GM18873 (cell line): ENCODE results near the gene MEG3.
"Not testable (repeated sequence)": the region's sequence is repeated elsewhere in the genome, so short reads cannot be mapped to it uniquely, and the experiment has no call there.

Experiments
- ATAC-seq: cut with Tn5 transposase; IDR thresholded peaks from one replicate; pipeline ENCODE4 v1.9.1; 2021; ENCODE audit warnings: mild to moderate bottlenecking, moderate library complexity, moderate number of reproducible peaks; ENCODE audit not compliant: unreplicated experiment, low FRiP score

MEG3 gene

GRCh38 chr14:100813291-100813690 is 12.6 kb upstream of the MEG3 start:
- ATAC-seq: no peak

- ATAC-seq: no peak
Measured at GRCh38 chr14:100815478-100816285, 10.2 kb upstream of the MEG3 start.

- ATAC-seq: no peak
Measured at GRCh38 chr14:100816286-100816949, 9.5 kb upstream of the MEG3 start.

GRCh38 chr14:100816950-100817901 is 8.7 kb upstream of the MEG3 start:
- no peak for ATAC-seq

- ATAC-seq: no peak
Measured at GRCh38 chr14:100818221-100818699, 7.7 kb upstream of the MEG3 start.

GRCh38 chr14:100818923-100819322 is 7.0 kb upstream of the MEG3 start:
- not testable (repeated sequence) for ATAC-seq

GRCh38 chr14:100819453-100819828 is 6.5 kb upstream of the MEG3 start:
- ATAC-seq: no peak

- ATAC-seq: no peak
Measured at GRCh38 chr14:100819829-100820475, 6.0 kb upstream of the MEG3 start.

GRCh38 chr14:100820957-100821356 is 5.0 kb upstream of the MEG3 start:
- ATAC-seq: no peak

- no peak for ATAC-seq
Measured at GRCh38 chr14:100822013-100822412, 3.9 kb upstream of the MEG3 start.

- ATAC-seq: no peak
Measured at GRCh38 chr14:100822532-100823296, 3.2 kb upstream of the MEG3 start.

GRCh38 chr14:100823413-100824080 is 2.4 kb upstream of the MEG3 start:
- ATAC-seq: no peak

- ATAC-seq: no peak
Measured at GRCh38 chr14:100824091-100824551, 1.8 kb upstream of the MEG3 start.

GRCh38 chr14:100824901-100825712 is 811 bp upstream of the MEG3 start:
- no peak for ATAC-seq

GRCh38 chr14:100826391-100827100 is 628 bp downstream of the MEG3 start:
- no peak for ATAC-seq

- ATAC-seq: no peak
Measured at GRCh38 chr14:100827101-100828021, 1.4 kb downstream of the MEG3 start.
